CD4-positive, alpha-beta T cell (primary cell): ENCODE data around the gene ZNF331. TPM values are rescaled to one million over a fixed set of nuclear protein-coding genes. Genes with fewer than 3 reads are reported as not detected.
"Not testable (repeated sequence)": the region's sequence is repeated elsewhere in the genome, so short reads cannot be mapped to it uniquely, and the experiment has no call there.

Experiments used
- ATAC-seq: fragments of 200-7000 bp; cut with Tn5 transposase; one replicate; pipeline ENCODE4 v1.10.0; 2022; ENCODE audit warnings: mild to moderate bottlenecking; ENCODE audit not compliant: poor library complexity
- CTCF ChIA-PET: fragments of 350-600 bp; sonication (Branson Sonifier 250); formaldehyde crosslinking; loops from one replicate; lab custom pipeline; 2021; ENCODE audit warnings: antibody characterized with exemption, inconsistent platforms; lab: Charles Lee
- POLR2A ChIA-PET: fragments of 350-600 bp; sonication (Branson Sonifier 250); formaldehyde crosslinking; loops from one replicate; lab custom pipeline; 2021; ENCODE audit warnings: antibody characterized with exemption, inconsistent platforms; lab: Charles Lee
- DNase-seq, 14 experiments: peaks; one replicate each; pipeline ENCODE4 v3.0.0-alpha.2; 2013 to 2020; ENCODE audit warnings: mixed read lengths in 2 of 14
- H3K27ac ChIP-seq, 2 donors: one replicate each; pipeline versions ENCODE4 v1.5.1 to v1.7.0; 2013; ENCODE audit warnings: low read length in 2 of 2, low read depth in 1 of 2, mild to moderate bottlenecking in 1 of 2
- H3K27me3 ChIP-seq, 2 experiments: 1 replicate in 1 of 2; 2 replicates in 1 of 2; pipeline versions ENCODE4 v1.6.1 to v1.7.0; 2013; ENCODE audit warnings: low read length in 2 of 2, control low read depth in 1 of 2, mild to moderate bottlenecking in 1 of 2, moderate library complexity in 1 of 2; ENCODE audit not compliant: insufficient read depth in 2 of 2, control insufficient read depth in 1 of 2
- H3K36me3 ChIP-seq: one replicate; pipeline ENCODE4 v1.6.1; 2013; ENCODE audit warnings: low read length, control low read depth; ENCODE audit not compliant: insufficient read depth
- H3K4me1 ChIP-seq: one replicate; pipeline ENCODE4 v1.6.1; 2013; ENCODE audit warnings: low read length, control low read depth; ENCODE audit not compliant: insufficient read depth
- H3K4me3 ChIP-seq: one replicate; pipeline ENCODE4 v1.5.1; 2013; ENCODE audit warnings: mild to moderate bottlenecking, low read length, moderate library complexity
- H3K9me3 ChIP-seq, 2 experiments: 1 replicate in 1 of 2; 2 replicates in 1 of 2; pipeline versions ENCODE4 v1.6.1 to v1.7.0; 2013; ENCODE audit warnings: low read length in 2 of 2, mild to moderate bottlenecking in 2 of 2, control low read depth in 1 of 2, moderate library complexity in 1 of 2; ENCODE audit not compliant: control insufficient read depth in 1 of 2, insufficient read depth in 1 of 2
- H3K27ac Mint-ChIP-seq: one replicate; pipeline ENCODE4 v1.8.0; 2020; ENCODE audit warnings: mixed read lengths
- H3K27me3 Mint-ChIP-seq: one replicate; pipeline ENCODE4 v1.8.0; 2021; ENCODE audit warnings: mixed read lengths
- H3K36me3 Mint-ChIP-seq: one replicate; pipeline ENCODE4 v1.8.0; 2021; ENCODE audit warnings: low read depth, mixed read lengths
- H3K4me1 Mint-ChIP-seq: one replicate; pipeline ENCODE4 v1.8.0; 2021; ENCODE audit warnings: low read depth, mixed read lengths
- H3K4me3 Mint-ChIP-seq: one replicate; pipeline ENCODE4 v1.8.0; 2020; ENCODE audit warnings: mild to moderate bottlenecking, mixed read lengths
- H3K9me3 Mint-ChIP-seq: one replicate; pipeline ENCODE4 v1.8.0; 2020; ENCODE audit warnings: mixed read lengths
- CTCF ChIP-seq: fragments of 200-600 bp; IDR thresholded peaks from one replicate; pipeline ENCODE4 v1.8.0; 2022; ENCODE audit warnings: antibody characterized with exemption, mild to moderate bottlenecking
- intact Hi-C, 2 experiments: fragments of 100-400 bp; cut with DNase I in 1 of 2; cut with micrococcal nuclease in 1 of 2; formaldehyde crosslinking; loops; one replicate each; pipeline versions ENCODE4 v1.15.1 to v1.9.0; 2023 to 2025; cut with DNase I, micrococcal nuclease
- total RNA-seq, 174 experiments: library from RNA in 2 of 174; stranded (reverse) in 2 of 174; gene quantifications; one replicate each; pipeline ENCODE4 v1.2.3 and lab custom pipeline; 2021 to 2026

The ZNF331 gene
- total RNA-seq, 2 experiments from 2014 or later, result 428 to 437 TPM

- H3K27me3 Mint-ChIP-seq, result peaks cover 40% of the 10 kb centered on the region
- H3K4me3 Mint-ChIP-seq, POLR2A ChIA-PET, H3K27ac Mint-ChIP-seq, H3K4me1 Mint-ChIP-seq, H3K36me3 ChIP-seq, H3K4me1 ChIP-seq, ATAC-seq, H3K27me3 ChIP-seq, H3K36me3 Mint-ChIP-seq, H3K9me3 Mint-ChIP-seq, DNase-seq, H3K4me3 ChIP-seq, H3K27ac ChIP-seq, CTCF ChIA-PET: not testable (repeated sequence)
- H3K9me3 ChIP-seq, result peaks cover 6 to 31% of the 10 kb centered on the region in 2 experiments
- intact Hi-C loops, result loop anchor here in 1 of 2 experiments (2.0 kb wide), 1 partner anchor 243 kb away; no protein-coding TSS in a partner anchor
Measured at GRCh38 chr19:53503671-53504364, 34.1 kb upstream of the ZNF331 start.

- DNase-seq, POLR2A ChIA-PET, H3K27ac ChIP-seq, H3K4me1 ChIP-seq, H3K4me1 Mint-ChIP-seq, H3K27ac Mint-ChIP-seq, H3K27me3 ChIP-seq, H3K36me3 Mint-ChIP-seq, H3K4me3 Mint-ChIP-seq, H3K36me3 ChIP-seq, H3K4me3 ChIP-seq, H3K9me3 Mint-ChIP-seq, CTCF ChIA-PET, ATAC-seq: not testable (repeated sequence)
- H3K27me3 Mint-ChIP-seq, result peaks cover 43% of the 10 kb centered on the region
- H3K9me3 ChIP-seq, result peaks cover 6 to 30% of the 10 kb centered on the region in 2 experiments
- intact Hi-C loops, result loop anchor here in 1 of 2 experiments (2.0 kb wide), 1 partner anchor 242 kb away; no protein-coding TSS in a partner anchor
Measured at GRCh38 chr19:53504365-53504703, 33.6 kb upstream of the ZNF331 start.

- no peak overlapping the region for H3K4me3 Mint-ChIP-seq
- intact Hi-C loops, result loop anchor here in 1 of 2 experiments (2.0 kb wide), 1 partner anchor 242 kb away; no protein-coding TSS in a partner anchor
- no peaks in the 10 kb centered on the region for H3K4me1 ChIP-seq
- no peaks in the 10 kb centered on the region for H3K4me1 Mint-ChIP-seq
- no peaks in the 10 kb centered on the region for H3K9me3 Mint-ChIP-seq
- H3K36me3 ChIP-seq, result no peaks in the 10 kb centered on the region
- ChIA-PET POLR2A (no interaction called here), CTCF (no interaction called here)
- peaks cover 43% of the 10 kb centered on the region for H3K27me3 Mint-ChIP-seq
- no peak overlapping the region for H3K4me3 ChIP-seq
- no peak for DNase-seq
- no peak overlapping the region for H3K27ac ChIP-seq
- TF ChIP-seq CTCF, result no peak
- H3K27ac Mint-ChIP-seq, result no peak overlapping the region
- no peak for ATAC-seq
- H3K9me3 ChIP-seq, result peaks cover 6 to 25% of the 10 kb centered on the region in 2 experiments
- peaks cover 7 to 9% of the 10 kb centered on the region in 2 experiments for H3K27me3 ChIP-seq
- H3K36me3 Mint-ChIP-seq, result no peaks in the 10 kb centered on the region
Measured at GRCh38 chr19:53504885-53505284, 33.1 kb upstream of the ZNF331 start.

- Histone ChIP-seq H3K4me1 (no peaks in the 10 kb centered on the region), H3K4me3 (no peak overlapping the region), H3K9me3 (peaks cover 0 to 20% of the 10 kb centered on the region in 2 experiments), H3K27ac (no peak overlapping the region), H3K27me3 (peaks cover 7% of the 10 kb centered on the region in 2 experiments), H3K36me3 (no peaks in the 10 kb centered on the region)
- no peaks in the 10 kb centered on the region for H3K4me1 Mint-ChIP-seq
- no peak overlapping the region for H3K4me3 Mint-ChIP-seq
- no peak overlapping the region for H3K27ac Mint-ChIP-seq
- no peaks in the 10 kb centered on the region for H3K9me3 Mint-ChIP-seq
- DNase-seq (no peak), ATAC-seq (no peak)
- no peaks in the 10 kb centered on the region for H3K36me3 Mint-ChIP-seq
- peaks cover 38% of the 10 kb centered on the region for H3K27me3 Mint-ChIP-seq
- TF ChIP-seq CTCF, result no peak
- POLR2A ChIA-PET, result no interaction called here
- CTCF ChIA-PET, result no interaction called here
- intact Hi-C loops, result no loop called here
Measured at GRCh38 chr19:53506728-53507127, 31.2 kb upstream of the ZNF331 start.
